Smooth muscle cell (in vitro differentiated cells): ENCODE results near the gene TLK1. TPM values are rescaled to one million over a fixed set of nuclear protein-coding genes. Genes with fewer than 3 reads are reported as not detected.

Source experiments
- DNase-seq: peaks from one replicate; lab custom pipeline; 2025; ENCODE audit not compliant: unreplicated experiment; lab: John Stamatoyannopoulos, UW
- H2AFZ ChIP-seq: fragments of 200-600 bp; sonication (generic); 2 replicates; pipeline ENCODE4 v1.6.0; 2016; ENCODE audit warnings: antibody characterized with exemption, low read depth, mild to moderate bottlenecking
- H3F3A ChIP-seq: fragments of 200-600 bp; sonication (generic); 2 replicates; pipeline ENCODE4 v1.6.0; 2017; ENCODE audit warnings: antibody characterized with exemption, low read depth
- H3K27ac ChIP-seq: fragments of 200-600 bp; sonication (generic); 2 replicates; pipeline ENCODE4 v1.5.1; 2016; ENCODE audit warnings: low read depth, mild to moderate bottlenecking
- H3K27me3 ChIP-seq: fragments of 200-600 bp; sonication (generic); 2 replicates; pipeline ENCODE4 v1.6.1; 2016; ENCODE audit warnings: low read depth, mild to moderate bottlenecking
- H3K36me3 ChIP-seq: fragments of 200-600 bp; sonication (generic); 2 replicates; pipeline ENCODE4 v1.5.1; 2016; ENCODE audit warnings: low read depth
- H3K4me1 ChIP-seq: fragments of 200-600 bp; sonication (generic); 2 replicates; pipeline ENCODE4 v1.5.1; 2016; ENCODE audit warnings: low read depth
- H3K4me2 ChIP-seq: fragments of 200-600 bp; sonication (generic); 2 replicates; pipeline ENCODE4 v1.6.0; 2016; ENCODE audit warnings: mild to moderate bottlenecking
- H3K4me3 ChIP-seq: fragments of 200-600 bp; sonication (generic); 2 replicates; pipeline ENCODE4 v1.5.1; 2016; ENCODE audit warnings: mild to moderate bottlenecking
- H3K79me2 ChIP-seq: fragments of 200-600 bp; sonication (generic); 2 replicates; pipeline ENCODE4 v1.6.0; 2016; ENCODE audit warnings: low read depth, mild to moderate bottlenecking
- H3K9ac ChIP-seq: fragments of 200-600 bp; sonication (generic); 2 replicates; pipeline ENCODE4 v1.6.0; 2016; ENCODE audit warnings: low read depth
- H3K9me3 ChIP-seq: fragments of 200-600 bp; sonication (generic); replicated peaks from 2 replicates; pipeline ENCODE4 v1.5.1; 2016; ENCODE audit warnings: low read depth
- H4K20me1 ChIP-seq: fragments of 200-600 bp; sonication (generic); 2 replicates; pipeline ENCODE4 v1.6.0; 2016; ENCODE audit warnings: low read depth
- CTCF ChIP-seq: fragments of 200-600 bp; sonication (generic); IDR thresholded peaks from 2 replicates; pipeline ENCODE4 v1.5.1; 2017; ENCODE audit warnings: borderline replicate concordance, mild to moderate bottlenecking, antibody characterized with exemption; ENCODE audit not compliant: insufficient read depth, poor library complexity, severe bottlenecking
- WGBS: methylation state at CpG from one replicate; pipeline ENCODE4 v1.1.7; 2016; ENCODE audit warnings: low lambda C conversion rate; 5-methylcytosine and 5-hydroxymethylcytosine counted together
- polyA plus RNA-seq: library from polyadenylated mRNA; unstranded; fragments of >200 nt; fragmentation: Nextera tagmentation; extraction: Ambion mirVana; gene quantifications from 2 replicates; pipeline ENCODE4 v1.2.1, GENCODE V29; 2016
- total RNA-seq: library from RNA; depleted of rRNA; stranded (reverse); fragments of >200 nt; gene quantifications from 2 replicates; pipeline ENCODE4 v1.2.3, GENCODE V29; 2014

Gene TLK1
- total and polyA plus RNA-seq, 2 experiments from 2014 or later = 3.2 to 20.0 TPM

- H3K9ac ChIP-seq = no peak overlapping the region
Measured at GRCh38 chr2:171087547-171087946, 73.1 kb downstream of the TLK1 start.

GRCh38 chr2:171086352-171087290 lies 74.1 kb downstream of the TLK1 start:
- Histone ChIP-seq H3K9ac (no peak overlapping the region), H3K27me3 (no peaks in the 10 kb centered on the region), H3K4me2 (peak overlapping the region; percentile 82), H3K9me3 (no peaks in the 10 kb centered on the region), H3K4me3 (peak overlapping the region; percentile 40), H3K4me1 (no peaks in the 10 kb centered on the region), H3K27ac (no peak overlapping the region), H4K20me1 (peaks cover 59% of the 10 kb centered on the region), H3K79me2 (peaks cover 73% of the 10 kb centered on the region), H2AFZ (no peak overlapping the region), H3F3A (no peaks in the 10 kb centered on the region), H3K36me3 (no peaks in the 10 kb centered on the region)
- WGBS = 52% methylated on average over 13 of the region's 13 CpGs
- no peak for DNase-seq
- TF ChIP-seq CTCF = peak; percentile 53

More at GRCh38 chr2:171087547-171087946, 73.1 kb downstream of the TLK1 start:
- Histone ChIP-seq H2AFZ (no peak overlapping the region), H3K4me3 (no peak overlapping the region), H3K79me2 (peaks cover 66% of the 10 kb centered on the region), H3K27me3 (no peaks in the 10 kb centered on the region), H3K4me1 (no peaks in the 10 kb centered on the region), H3K36me3 (no peaks in the 10 kb centered on the region), H3F3A (no peaks in the 10 kb centered on the region), H3K27ac (no peak overlapping the region), H3K4me2 (no peak overlapping the region), H4K20me1 (peaks cover 60% of the 10 kb centered on the region), H3K9me3 (no peaks in the 10 kb centered on the region)
- DNase-seq = no peak
- TF ChIP-seq CTCF = no peak
- 92% methylated on average over 1 of the region's 1 CpG for WGBS

- 61% methylated on average over 5 of the region's 5 CpGs for WGBS
Measured at GRCh38 chr2:171084128-171084527, 76.6 kb downstream of the TLK1 start.

More at GRCh38 chr2:171084128-171084527, 76.6 kb downstream of the TLK1 start:
- no peak for DNase-seq
- H4K20me1 ChIP-seq = peaks cover 53% of the 10 kb centered on the region
- H3K79me2 ChIP-seq = peaks cover 57% of the 10 kb centered on the region
- no peaks in the 10 kb centered on the region for H3K9me3 ChIP-seq
- no peaks in the 10 kb centered on the region for H3K4me1 ChIP-seq
- no peaks in the 10 kb centered on the region for H3K27me3 ChIP-seq
- no peak overlapping the region for H3K4me2 ChIP-seq
- no peak overlapping the region for H3K4me3 ChIP-seq
- no peak overlapping the region for H2AFZ ChIP-seq
- no peak overlapping the region for H3K27ac ChIP-seq
- no peak for TF ChIP-seq CTCF
- H3F3A ChIP-seq = no peaks in the 10 kb centered on the region
- H3K36me3 ChIP-seq = no peaks in the 10 kb centered on the region
- H3K9ac ChIP-seq = no peak overlapping the region
